Kidney epithelial cell (primary cell): ENCODE measurements around the gene CD248. TPM values are rescaled to one million over a fixed set of nuclear protein-coding genes. Genes with fewer than 3 reads are reported as not detected.

Source experiments
- DNase-seq: peaks from one replicate; pipeline ENCODE4 v3.0.0-alpha.2; 2010; ENCODE audit warnings: low read depth
- H3K27me3 ChIP-seq: 2 replicates; pipeline ENCODE4 v1.6.0; 2011; ENCODE audit warnings: low read length; ENCODE audit not compliant: control insufficient read depth, insufficient read depth
- H3K36me3 ChIP-seq: 2 replicates; pipeline ENCODE4 v1.5.1; 2011; ENCODE audit warnings: low read length; ENCODE audit not compliant: control insufficient read depth, insufficient read depth
- H3K4me3 ChIP-seq: 2 replicates; pipeline ENCODE4 v1.5.1; 2011; ENCODE audit warnings: low read depth, mild to moderate bottlenecking, control low read depth, low read length
- total RNA-seq: library from RNA; depleted of rRNA; stranded (reverse); fragments of >200 nt; gene quantifications from 2 replicates; pipeline ENCODE4 v1.2.3, GENCODE V29; 2015
- TF ChIP-seq, protein P1 (sequence below): IDR thresholded peaks from 2 replicates; pipeline ENCODE4 v1.5.1; 2011; ENCODE audit warnings: mild to moderate bottlenecking, moderate library complexity, low read length, control low read depth, inconsistent platforms; ENCODE audit not compliant: insufficient read depth, poor library complexity, severe bottlenecking

The CD248 gene
- total RNA-seq, 1 donor from 2014 or later = 0.17 TPM

GRCh38 chr11:66347425-66348276, 30.8 kb upstream of the CD248 start, which contains the start of gene B4GAT1:
TSS of gene B4GAT1 (minus strand) at chr11:66347629. CDS start at chr11:66347545, 84 bp downstream.
- Histone ChIP-seq H3K4me3 (peak within 1 kb of the TSS; percentile 93), H3K36me3 (no peaks in the 10 kb centered on the region), H3K27me3 (no peaks in the 10 kb centered on the region)
- DNase-seq = peak; percentile 69
- TF ChIP-seq, protein P1, sequence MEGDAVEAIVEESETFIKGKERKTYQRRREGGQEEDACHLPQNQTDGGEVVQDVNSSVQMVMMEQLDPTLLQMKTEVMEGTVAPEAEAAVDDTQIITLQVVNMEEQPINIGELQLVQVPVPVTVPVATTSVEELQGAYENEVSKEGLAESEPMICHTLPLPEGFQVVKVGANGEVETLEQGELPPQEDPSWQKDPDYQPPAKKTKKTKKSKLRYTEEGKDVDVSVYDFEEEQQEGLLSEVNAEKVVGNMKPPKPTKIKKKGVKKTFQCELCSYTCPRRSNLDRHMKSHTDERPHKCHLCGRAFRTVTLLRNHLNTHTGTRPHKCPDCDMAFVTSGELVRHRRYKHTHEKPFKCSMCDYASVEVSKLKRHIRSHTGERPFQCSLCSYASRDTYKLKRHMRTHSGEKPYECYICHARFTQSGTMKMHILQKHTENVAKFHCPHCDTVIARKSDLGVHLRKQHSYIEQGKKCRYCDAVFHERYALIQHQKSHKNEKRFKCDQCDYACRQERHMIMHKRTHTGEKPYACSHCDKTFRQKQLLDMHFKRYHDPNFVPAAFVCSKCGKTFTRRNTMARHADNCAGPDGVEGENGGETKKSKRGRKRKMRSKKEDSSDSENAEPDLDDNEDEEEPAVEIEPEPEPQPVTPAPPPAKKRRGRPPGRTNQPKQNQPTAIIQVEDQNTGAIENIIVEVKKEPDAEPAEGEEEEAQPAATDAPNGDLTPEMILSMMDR = no peak

- peak overlapping the region; percentile 93 for H3K4me3 ChIP-seq
- no peak for DNase-seq
- H3K36me3 ChIP-seq = no peaks in the 10 kb centered on the region
- TF ChIP-seq, protein P1 = no peak
- H3K27me3 ChIP-seq = no peaks in the 10 kb centered on the region
Measured at GRCh38 chr11:66346476-66347424, 29.9 kb upstream of the CD248 start.

DNA sequence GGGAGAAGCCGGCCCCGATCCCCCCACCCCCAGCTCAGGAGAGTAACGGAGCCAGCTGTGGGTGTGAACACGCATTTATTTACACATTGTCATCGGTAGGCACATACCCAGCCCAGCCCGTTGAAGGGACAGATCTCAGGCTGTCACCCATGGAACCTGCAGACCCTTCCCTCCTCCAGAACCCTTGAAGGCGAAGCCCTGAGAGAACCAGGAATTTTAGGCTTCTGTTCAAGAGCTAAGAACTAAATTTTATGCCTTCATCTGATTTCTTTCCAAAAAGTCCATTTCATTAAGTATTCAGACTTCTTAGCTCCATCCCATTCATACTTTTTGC, 28.4 kb upstream of the CD248 start:
- TF ChIP-seq, protein P1 = no peak
- peak overlapping the region; percentile 88 for H3K4me3 ChIP-seq
- peaks cover 3% of the 10 kb centered on the region for H3K36me3 ChIP-seq
- DNase-seq = no peak
- H3K27me3 ChIP-seq = no peaks in the 10 kb centered on the region

DNA sequence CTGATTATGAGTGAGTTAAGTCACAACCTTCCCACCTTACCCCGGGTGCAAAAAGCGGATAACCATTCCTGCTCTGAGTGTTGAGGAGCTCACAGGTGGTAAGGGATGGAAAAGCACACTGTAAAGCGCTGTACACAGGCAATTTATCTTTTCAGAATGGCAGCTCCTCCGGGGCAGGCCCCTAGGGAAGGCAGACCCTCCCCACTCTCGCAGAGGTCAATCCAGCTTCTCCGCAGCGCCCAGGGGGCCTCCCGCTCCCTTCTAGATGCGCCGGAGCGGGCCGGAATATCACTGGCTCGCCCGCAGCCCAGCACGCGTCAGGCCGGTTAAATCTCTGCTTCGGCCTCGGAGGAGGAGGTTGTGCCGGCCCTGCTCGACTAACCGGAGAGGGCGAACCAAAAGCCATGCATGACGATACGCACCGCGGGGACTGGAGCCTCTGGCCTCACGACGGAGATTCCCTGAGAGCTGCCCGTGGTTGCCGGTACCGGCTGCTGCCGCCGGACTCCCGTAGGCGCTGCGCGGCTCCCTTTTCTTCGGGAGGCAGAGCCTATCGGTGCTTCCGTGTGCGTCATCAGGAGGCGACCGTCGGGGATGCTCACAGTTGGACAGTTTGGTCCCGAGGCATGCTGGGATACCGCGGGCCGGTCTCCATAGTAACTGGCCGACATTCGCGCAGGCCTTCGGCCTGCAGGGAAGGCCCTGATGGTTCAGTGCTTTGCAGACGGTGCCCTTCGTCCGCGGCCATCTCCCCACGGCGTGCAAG, 27.9 kb upstream of the CD248 start, which contains the start of gene BRMS1:
Gene BRMS1, minus strand, starts transcription at position 555 of the 766 bp plus-strand sequence. CDS start 2,870 bp downstream, outside the sequence.
- TF ChIP-seq, protein P1 = no peak
- peak; percentile 91 for DNase-seq
- Histone ChIP-seq H3K4me3 (peak within 1 kb of the TSS; percentile 88), H3K36me3 (peaks cover 3% of the 10 kb centered on the region), H3K27me3 (no peaks in the 10 kb centered on the region)

GRCh38 chr11:66343176-66343575, 26.3 kb upstream of the CD248 start:
- H3K4me3 ChIP-seq = no peak overlapping the region
- no peak for DNase-seq

More at GRCh38 chr11:66343176-66343575, 26.3 kb upstream of the CD248 start:
- TF ChIP-seq, protein P1 = no peak
- Histone ChIP-seq H3K36me3 (peaks cover 3% of the 10 kb centered on the region), H3K27me3 (no peaks in the 10 kb centered on the region)
